Measurements from ENCODE around the gene CPNE6. TPM values are rescaled to one million over a fixed set of nuclear protein-coding genes. Genes with fewer than 3 reads are reported as not detected.

The CPNE6 gene
- polyA plus RNA-seq, 1 donor (not counting 4 experiments of a cell fraction or from before 2014, with no cell fraction given): not detected

DNA sequence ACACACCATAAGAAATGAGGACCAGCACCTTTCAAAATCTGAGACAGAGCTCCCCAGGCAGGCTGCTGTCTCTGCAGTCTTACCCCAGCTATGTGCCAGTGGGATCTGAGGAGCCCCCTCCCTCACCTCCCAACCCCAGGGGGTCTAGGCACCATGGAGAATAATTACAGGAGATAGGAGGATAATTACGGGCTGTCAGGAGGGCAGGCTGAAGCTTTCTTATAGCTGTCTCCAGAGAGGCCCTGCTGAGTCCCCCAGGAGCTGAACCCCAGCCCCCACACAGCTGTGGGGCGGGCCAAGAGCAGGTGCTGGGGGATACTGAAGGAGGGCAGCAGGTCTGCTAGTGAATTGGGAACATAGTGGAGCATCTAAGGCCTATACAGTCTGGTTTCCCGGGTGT is 6.8 kb downstream of the CPNE6 start:
- H3K27me3 ChIP-seq (ENCODE audit: control insufficient read depth, extremely low read depth, insufficient read depth, low read length): peaks cover 24% of the 10 kb centered on the region
- no peak overlapping the region for H3K27ac ChIP-seq (ENCODE audit: control insufficient read depth, insufficient read depth, low read length)
- H3K36me3 ChIP-seq (ENCODE audit: control insufficient read depth in 2 of 2, extremely low read depth in 1 of 2, insufficient read depth in 2 of 2, low read length in 2 of 2): no peaks in the 10 kb centered on the region
- FAIRE-seq: no peak
- H4K20me1 ChIP-seq (ENCODE audit: control insufficient read depth, extremely low read depth, insufficient read depth, low read length): no peaks in the 10 kb centered on the region
- H3K79me2 ChIP-seq (ENCODE audit: control insufficient read depth, insufficient read depth, low read length): no peaks in the 10 kb centered on the region
- no peaks in the 10 kb centered on the region for H3K9me3 ChIP-seq (ENCODE audit: control insufficient read depth, low read depth, low read length)
- no peak overlapping the region for H3K9ac ChIP-seq (ENCODE audit: control insufficient read depth, extremely low read depth, insufficient read depth, low read length)
- TF ChIP-seq, protein P1, sequence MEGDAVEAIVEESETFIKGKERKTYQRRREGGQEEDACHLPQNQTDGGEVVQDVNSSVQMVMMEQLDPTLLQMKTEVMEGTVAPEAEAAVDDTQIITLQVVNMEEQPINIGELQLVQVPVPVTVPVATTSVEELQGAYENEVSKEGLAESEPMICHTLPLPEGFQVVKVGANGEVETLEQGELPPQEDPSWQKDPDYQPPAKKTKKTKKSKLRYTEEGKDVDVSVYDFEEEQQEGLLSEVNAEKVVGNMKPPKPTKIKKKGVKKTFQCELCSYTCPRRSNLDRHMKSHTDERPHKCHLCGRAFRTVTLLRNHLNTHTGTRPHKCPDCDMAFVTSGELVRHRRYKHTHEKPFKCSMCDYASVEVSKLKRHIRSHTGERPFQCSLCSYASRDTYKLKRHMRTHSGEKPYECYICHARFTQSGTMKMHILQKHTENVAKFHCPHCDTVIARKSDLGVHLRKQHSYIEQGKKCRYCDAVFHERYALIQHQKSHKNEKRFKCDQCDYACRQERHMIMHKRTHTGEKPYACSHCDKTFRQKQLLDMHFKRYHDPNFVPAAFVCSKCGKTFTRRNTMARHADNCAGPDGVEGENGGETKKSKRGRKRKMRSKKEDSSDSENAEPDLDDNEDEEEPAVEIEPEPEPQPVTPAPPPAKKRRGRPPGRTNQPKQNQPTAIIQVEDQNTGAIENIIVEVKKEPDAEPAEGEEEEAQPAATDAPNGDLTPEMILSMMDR (optimal IDR thresholded peaks at IDR 0.05 in 1 of 3, IDR thresholded peaks at IDR 0.05 in 1 of 3, conservative IDR thresholded peaks at IDR 0.05 in 1 of 3; ENCODE audit: extremely low read depth in 1 of 3, insufficient read depth in 2 of 3, low read length in 3 of 3): no peak
- TF ChIP-seq EZH2 (IDR thresholded peaks at IDR 0.05; ENCODE audit: low read length): no peak
- H3K9me1 ChIP-seq (ENCODE audit: control insufficient read depth, extremely low read depth, insufficient read depth, low read length): no peaks in the 10 kb centered on the region
- DNase-seq (ENCODE audit: low read depth, low spot score): no peak
- no peak overlapping the region for H3K4me3 ChIP-seq (ENCODE audit: control insufficient read depth in 2 of 3, extremely low read depth in 1 of 3, insufficient read depth in 2 of 3, low read depth in 1 of 3, low read length in 3 of 3)
- H3K4me2 ChIP-seq (ENCODE audit: control insufficient read depth, extremely low read depth, insufficient read depth, low read depth, low read length): no peak overlapping the region
- no peak overlapping the region for H2AFZ ChIP-seq (ENCODE audit: control insufficient read depth, low read length)
- dilution Hi-C loops (cut with MboI; ENCODE audit: extremely low pct_ligation_motif_present, low sequenced_read_pairs): no loop called here
- peaks cover 5% of the 10 kb centered on the region for H3K4me1 ChIP-seq (ENCODE audit: control insufficient read depth, extremely low read depth, insufficient read depth, low read length)

DNA sequence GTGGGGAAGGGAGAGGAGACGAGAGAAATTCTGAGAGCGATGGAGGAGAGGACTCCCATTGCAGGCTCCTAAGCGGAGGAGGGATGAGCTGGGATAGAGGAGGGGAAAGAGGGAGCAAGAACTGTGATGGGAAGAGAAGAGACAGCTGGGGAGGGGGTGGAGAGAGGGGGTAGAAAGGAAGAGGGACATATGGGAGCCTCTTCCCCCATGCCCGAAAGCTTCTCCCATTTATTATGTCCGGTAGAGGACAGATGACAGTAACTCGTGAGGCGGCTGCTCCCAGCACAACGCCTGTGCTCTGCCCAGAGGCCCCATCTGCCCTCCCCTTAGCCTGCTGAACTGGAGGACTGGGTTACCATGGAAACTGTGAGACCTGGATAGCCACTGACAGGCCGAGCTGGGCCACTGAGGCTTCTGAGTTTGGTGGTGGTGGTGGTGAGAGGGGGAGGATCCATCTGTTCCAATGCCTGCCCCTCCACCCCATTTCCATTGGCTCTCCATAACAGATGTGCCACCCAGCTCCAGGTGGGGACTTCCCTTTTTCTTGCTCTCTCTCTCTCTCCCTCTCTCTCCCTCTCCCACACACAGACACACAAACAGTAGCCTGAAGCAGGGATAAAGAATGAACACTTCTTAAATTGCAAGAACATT is 8.3 kb downstream of the CPNE6 start:
- peaks cover 14% of the 10 kb centered on the region for H3K27me3 ChIP-seq (ENCODE audit: control insufficient read depth, extremely low read depth, insufficient read depth, low read length)
- H3K27ac ChIP-seq (ENCODE audit: control insufficient read depth, insufficient read depth, low read length): no peak overlapping the region
- TF ChIP-seq, protein P1 (optimal IDR thresholded peaks at IDR 0.05 in 1 of 3, IDR thresholded peaks at IDR 0.05 in 1 of 3, conservative IDR thresholded peaks at IDR 0.05 in 1 of 3; ENCODE audit: extremely low read depth in 1 of 3, insufficient read depth in 2 of 3, low read length in 3 of 3): no peak
- TF ChIP-seq EZH2 (IDR thresholded peaks at IDR 0.05; ENCODE audit: low read length): no peak
- no peak for DNase-seq (ENCODE audit: low read depth, low spot score)
- no peak overlapping the region for H3K9ac ChIP-seq (ENCODE audit: control insufficient read depth, extremely low read depth, insufficient read depth, low read length)
- H3K9me1 ChIP-seq (ENCODE audit: control insufficient read depth, extremely low read depth, insufficient read depth, low read length): no peaks in the 10 kb centered on the region
- no peak overlapping the region for H3K4me2 ChIP-seq (ENCODE audit: control insufficient read depth, extremely low read depth, insufficient read depth, low read depth, low read length)
- no peaks in the 10 kb centered on the region for H4K20me1 ChIP-seq (ENCODE audit: control insufficient read depth, extremely low read depth, insufficient read depth, low read length)
- peaks cover 5% of the 10 kb centered on the region for H3K4me1 ChIP-seq (ENCODE audit: control insufficient read depth, extremely low read depth, insufficient read depth, low read length)
- no peaks in the 10 kb centered on the region for H3K79me2 ChIP-seq (ENCODE audit: control insufficient read depth, insufficient read depth, low read length)
- H3K36me3 ChIP-seq (ENCODE audit: control insufficient read depth in 2 of 2, extremely low read depth in 1 of 2, insufficient read depth in 2 of 2, low read length in 2 of 2): no peaks in the 10 kb centered on the region
- H2AFZ ChIP-seq (ENCODE audit: control insufficient read depth, low read length): no peak overlapping the region
- dilution Hi-C loops (cut with MboI; ENCODE audit: extremely low pct_ligation_motif_present, low sequenced_read_pairs): no loop called here
- no peaks in the 10 kb centered on the region for H3K9me3 ChIP-seq (ENCODE audit: control insufficient read depth, low read depth, low read length)
- no peak for FAIRE-seq
- no peak overlapping the region for H3K4me3 ChIP-seq (ENCODE audit: control insufficient read depth in 2 of 3, extremely low read depth in 1 of 3, insufficient read depth in 2 of 3, low read depth in 1 of 3, low read length in 3 of 3)
